Lung (tissue), 12 donors: ENCODE data around the gene VKORC1. TPM values are rescaled to one million over a fixed set of nuclear protein-coding genes. Genes with fewer than 3 reads are reported as not detected.
"Not testable (repeated sequence)": the region's sequence is repeated elsewhere in the genome, so short reads cannot be mapped to it uniquely, and the experiment has no call there.

Experiments
- ATAC-seq: fragments of 200-7000 bp; cut with Tn5 transposase; one replicate; pipeline ENCODE4 v1.9.1; 2020; ENCODE audit warnings: moderate number of reproducible peaks; ENCODE audit not compliant: insufficient read depth, low FRiP score
- DNase-seq, 3 donors: peaks; one replicate each; pipeline ENCODE4 v3.0.0-alpha.2; 2013 to 2017
- H3K27ac ChIP-seq, 2 donors: one replicate each; pipeline ENCODE4 v1.5.1; 2013; ENCODE audit warnings: mild to moderate bottlenecking in 2 of 2, moderate library complexity in 2 of 2, control low read depth in 1 of 2, inconsistent platforms in 1 of 2, low read depth in 1 of 2, low read length in 1 of 2
- H3K27me3 ChIP-seq, 3 donors: one replicate each; pipeline ENCODE4 v1.5.1; 2013; ENCODE audit warnings: low read length in 2 of 3; ENCODE audit not compliant: control insufficient read depth in 3 of 3, insufficient read depth in 3 of 3
- H3K36me3 ChIP-seq, 4 donors: one replicate each; pipeline ENCODE4 v1.5.1; 2013; ENCODE audit warnings: low read length in 4 of 4, mild to moderate bottlenecking in 1 of 4, moderate library complexity in 1 of 4; ENCODE audit not compliant: control insufficient read depth in 4 of 4, insufficient read depth in 4 of 4
- H3K4me1 ChIP-seq, 5 donors: one replicate each; pipeline ENCODE4 v1.5.1; 2013; ENCODE audit warnings: low read length in 5 of 5, mild to moderate bottlenecking in 2 of 5, moderate library complexity in 1 of 5; ENCODE audit not compliant: control insufficient read depth in 5 of 5, insufficient read depth in 5 of 5
- H3K4me3 ChIP-seq: one replicate; pipeline ENCODE4 v1.5.1; 2013; ENCODE audit warnings: mild to moderate bottlenecking, control low read depth, moderate library complexity
- H3K9ac ChIP-seq, 2 donors: one replicate each; pipeline ENCODE4 v1.5.1; 2013; ENCODE audit warnings: low read length in 2 of 2, control low read depth in 1 of 2; ENCODE audit not compliant: insufficient read depth in 1 of 2
- H3K9me3 ChIP-seq, 4 donors: one replicate each; pipeline ENCODE4 v1.5.1; 2013; ENCODE audit warnings: low read length in 3 of 4, mild to moderate bottlenecking in 1 of 4, moderate library complexity in 1 of 4; ENCODE audit not compliant: control insufficient read depth in 4 of 4, insufficient read depth in 3 of 4
- CTCF ChIP-seq: IDR thresholded peaks from 2 replicates; pipeline ENCODE4 v1.5.1; 2012; ENCODE audit warnings: mild to moderate bottlenecking; ENCODE audit errors: control extremely low read depth, extremely low read depth
- WGBS, 2 donors: extraction: QIAGEN DNeasy Blood & Tissue Kit; methylation state at CpG; one replicate each; pipeline ENCODE4 v1.1.7; 2013; 5-methylcytosine and 5-hydroxymethylcytosine counted together
- polyA plus RNA-seq, 2 donors: library from polyadenylated mRNA; stranded (reverse); fragments of 200-250 nt; gene quantifications; one replicate each; pipeline ENCODE4 v1.2.1, GENCODE V29; 2013
- total RNA-seq, 2 donors: library from RNA; depleted of rRNA in 1 of 2; stranded (reverse); fragments of >200 nt in 1 of 2; gene quantifications; one replicate each; pipeline ENCODE4 v1.2.1, GENCODE V29; 2014 to 2021
- donor health status: control.
- donor health status: control.
- donor health status: Bipolar disorder and iron deficiency.
- donor health status: healthy.
- donor health status: DM: yes; HTN: yes; CAD: no.

The VKORC1 gene
- total and polyA plus RNA-seq, 4 donors: 49.4 to 118 (median 70.5) TPM

GRCh38 chr16:31107465-31107867 lies 12.9 kb upstream of the VKORC1 start:
- H3K4me1 ChIP-seq: peaks cover 0 to 15% (median 0%) of the 10 kb centered on the region in 5 donors
- no peak for TF ChIP-seq CTCF
- H3K9me3 ChIP-seq: no peaks in the 10 kb centered on the region
- 95 to 97% methylated on average over 6 of the region's 6 CpGs for WGBS, 2 donors
- DNase-seq (no peak), ATAC-seq (no peak)
- H3K4me3 ChIP-seq: no peak overlapping the region
- H3K27me3 ChIP-seq: no peaks in the 10 kb centered on the region
- H3K27ac ChIP-seq: no peak overlapping the region
- no peak overlapping the region for H3K9ac ChIP-seq
- peaks cover 0 to 24% (median 7%) of the 10 kb centered on the region in 4 donors for H3K36me3 ChIP-seq

- ATAC-seq (no peak), DNase-seq (no peak)
- no peaks in the 10 kb centered on the region for H3K9me3 ChIP-seq
- no peak overlapping the region for H3K27ac ChIP-seq
- peaks cover 0 to 15% (median 0%) of the 10 kb centered on the region in 5 donors for H3K4me1 ChIP-seq
- no peak for TF ChIP-seq CTCF
- WGBS, 2 donors: 93 to 94% methylated on average over 28 of the region's 28 CpGs
- H3K9ac ChIP-seq: no peak overlapping the region
- H3K36me3 ChIP-seq: peaks cover 0 to 18% (median 5%) of the 10 kb centered on the region in 4 donors
- no peaks in the 10 kb centered on the region for H3K27me3 ChIP-seq
- no peak overlapping the region for H3K4me3 ChIP-seq
Observed at GRCh38 chr16:31106509-31107464, 12.2 kb upstream of the VKORC1 start.

- no peaks in the 10 kb centered on the region for H3K9me3 ChIP-seq
- peak overlapping the region; percentile 51 to 68 for H3K27ac ChIP-seq
- peaks cover 0 to 10% (median 3%) of the 10 kb centered on the region in 4 donors for H3K36me3 ChIP-seq
- peak; percentile 80 for TF ChIP-seq CTCF
- H3K9ac ChIP-seq: no peak overlapping the region
- 5 to 11% methylated on average over 33 of the region's 33 CpGs for WGBS, 2 donors
- H3K4me1 ChIP-seq: peaks cover 0 to 15% (median 0%) of the 10 kb centered on the region in 5 donors
- no peak overlapping the region for H3K4me3 ChIP-seq
- H3K27me3 ChIP-seq: no peaks in the 10 kb centered on the region
- peak; percentile 83 for ATAC-seq
- peak; percentile 57 to 85 (median 64) for DNase-seq
Observed at GRCh38 chr16:31105677-31106213, 11.1 kb upstream of the VKORC1 start.

GRCh38 chr16:31100876-31101641 lies 6.5 kb upstream of the VKORC1 start:
- H3K27me3 ChIP-seq, H3K9me3 ChIP-seq, DNase-seq, ATAC-seq, H3K9ac ChIP-seq, H3K4me1 ChIP-seq, H3K4me3 ChIP-seq, H3K27ac ChIP-seq, H3K36me3 ChIP-seq: not testable (repeated sequence)
- WGBS, 2 donors: 82 to 88% methylated on average over 13 of the region's 13 CpGs
